Fibroblast of pulmonary artery (primary cell): ENCODE data around the gene MOCOS.

ENCODE experiments used
- DNase-seq: peaks from one replicate; pipeline ENCODE4 v3.0.0-alpha.2; 2010; ENCODE audit warnings: low read depth
- H3K4me3 ChIP-seq: replicated peaks from 2 replicates; pipeline ENCODE4 v1.5.1; 2011; ENCODE audit warnings: low read depth, mild to moderate bottlenecking, control low read depth, low read length, moderate library complexity
- CTCF ChIP-seq: IDR thresholded peaks from 2 replicates; pipeline ENCODE4 v1.5.1; 2011; ENCODE audit warnings: mild to moderate bottlenecking, control low read depth, low read length, inconsistent platforms; ENCODE audit errors: missing control alignments

The MOCOS gene

GRCh38 chr18:36299015-36299414 lies 111.7 kb downstream of the MOCOS start:
- DNase-seq, result no peak
- peak overlapping the region; percentile 65 for H3K4me3 ChIP-seq
- TF ChIP-seq CTCF, result no peak

- DNase-seq, result no peak
- no peak for TF ChIP-seq CTCF
- no peak overlapping the region for H3K4me3 ChIP-seq
Observed at GRCh38 chr18:36300211-36300610, 112.9 kb downstream of the MOCOS start.

- H3K4me3 ChIP-seq, result no peak overlapping the region
- DNase-seq, result no peak
- no peak for TF ChIP-seq CTCF
Observed at GRCh38 chr18:36301884-36302283, 114.6 kb downstream of the MOCOS start.

GRCh38 chr18:36302676-36303075 lies 115.4 kb downstream of the MOCOS start:
- DNase-seq, result peak; percentile 38
- no peak for TF ChIP-seq CTCF
- no peak overlapping the region for H3K4me3 ChIP-seq

GRCh38 chr18:36303211-36303844 lies 116.0 kb downstream of the MOCOS start:
- no peak for DNase-seq
- TF ChIP-seq CTCF, result no peak

GRCh38 chr18:36304723-36305122 lies 117.4 kb downstream of the MOCOS start:
- H3K4me3 ChIP-seq, result no peak overlapping the region
- no peak for DNase-seq
- TF ChIP-seq CTCF, result no peak

More at GRCh38 chr18:36303211-36303844, 116.0 kb downstream of the MOCOS start:
- H3K4me3 ChIP-seq, result no peak overlapping the region

GRCh38 chr18:36305375-36305774 lies 118.1 kb downstream of the MOCOS start:
- no peak for TF ChIP-seq CTCF
- no peak overlapping the region for H3K4me3 ChIP-seq

More at GRCh38 chr18:36305375-36305774, 118.1 kb downstream of the MOCOS start:
- DNase-seq, result no peak
